T-cell (primary cell): ENCODE measurements around the gene MANEA. TPM values are rescaled to one million over a fixed set of nuclear protein-coding genes. Genes with fewer than 3 reads are reported as not detected.

Experiments used
- ATAC-seq, 4 experiments: fragments of 200-7000 bp in 3 of 4; fragments of 150-1000 bp in 1 of 4; cut with Tn5 transposase; replicated peaks in 1 of 4; 1 replicate in 3 of 4; 2 replicates in 1 of 4; pipeline ENCODE4 v1.10.0; 2021; ENCODE audit warnings: moderate library complexity in 3 of 4, mild to moderate bottlenecking in 2 of 4, moderate number of reproducible peaks in 1 of 4
- CTCF ChIA-PET, 2 donors: fragments of 300-600 bp; sonication (Branson Sonifier 250); formaldehyde crosslinking; loops; one replicate each; lab custom pipeline; 2022; ENCODE audit warnings: antibody characterized with exemption in 2 of 2; lab: Charles Lee
- POLR2A ChIA-PET, 2 donors: fragments of 300-600 bp; sonication (Branson Sonifier 250); formaldehyde crosslinking; loops; one replicate each; lab custom pipeline; 2022; ENCODE audit warnings: antibody characterized with exemption in 2 of 2; lab: Charles Lee
- DNase-seq, 35 experiments: peaks; one replicate each; pipeline versions ENCODE4 v3.0.0 to v3.0.0-alpha.2; 2013 to 2023
- H3K27ac ChIP-seq: one replicate; pipeline ENCODE4 v1.5.1; 2013; ENCODE audit warnings: low read length
- H3K27me3 ChIP-seq, 2 experiments: replicated peaks in 1 of 2; 1 replicate in 1 of 2; 2 replicates in 1 of 2; pipeline versions ENCODE4 v1.6.1 to v1.7.0; 2013; ENCODE audit warnings: low read length in 1 of 2, mixed read lengths in 1 of 2; ENCODE audit not compliant: control insufficient read depth in 2 of 2, insufficient read depth in 2 of 2; ENCODE audit errors: extremely low read depth in 1 of 2
- H3K36me3 ChIP-seq, 2 donors: 1 replicate in 1 of 2; 2 replicates in 1 of 2; pipeline versions ENCODE4 v1.6.1 to v1.7.0; 2013; ENCODE audit warnings: low read length in 1 of 2; ENCODE audit not compliant: control insufficient read depth in 2 of 2, insufficient read depth in 1 of 2; ENCODE audit errors: extremely low read depth in 1 of 2
- H3K4me1 ChIP-seq, 2 experiments: 1 replicate in 1 of 2; 2 replicates in 1 of 2; pipeline versions ENCODE4 v1.6.1 to v1.7.0; 2013; ENCODE audit warnings: low read length in 2 of 2, mixed read lengths in 1 of 2; ENCODE audit not compliant: insufficient read depth in 2 of 2, control insufficient read depth in 1 of 2; ENCODE audit errors: extremely low read depth in 1 of 2
- H3K4me3 ChIP-seq, 2 donors: 1 replicate in 1 of 2; 2 replicates in 1 of 2; pipeline versions ENCODE4 v1.5.1 to v1.7.0; 2013; ENCODE audit warnings: mild to moderate bottlenecking in 2 of 2, low read length in 1 of 2, moderate library complexity in 1 of 2; ENCODE audit not compliant: control insufficient read depth in 1 of 2; ENCODE audit errors: extremely low read depth in 1 of 2
- H3K9me3 ChIP-seq: 2 replicates; pipeline ENCODE4 v1.7.0; 2013
- H3K27ac Mint-ChIP-seq, 2 donors: one replicate each; pipeline ENCODE4 v1.8.0; 2020 to 2021; ENCODE audit warnings: mild to moderate bottlenecking in 2 of 2, mixed read lengths in 2 of 2
- H3K27me3 Mint-ChIP-seq, 2 donors: one replicate each; pipeline ENCODE4 v1.8.0; 2021 to 2022; ENCODE audit warnings: mixed read lengths in 2 of 2
- H3K36me3 Mint-ChIP-seq: one replicate; pipeline ENCODE4 v1.8.0; 2021; ENCODE audit warnings: mixed read lengths
- H3K4me1 Mint-ChIP-seq, 3 donors: one replicate each; pipeline ENCODE4 v1.8.0; 2020 to 2022; ENCODE audit warnings: mixed read lengths in 3 of 3, mild to moderate bottlenecking in 1 of 3
- H3K4me3 Mint-ChIP-seq, 3 donors: one replicate each; pipeline ENCODE4 v1.8.0; 2020 to 2022; ENCODE audit warnings: mild to moderate bottlenecking in 3 of 3, mixed read lengths in 3 of 3, moderate library complexity in 3 of 3
- H3K9me3 Mint-ChIP-seq, 3 donors: one replicate each; pipeline ENCODE4 v1.8.0; 2020 to 2022; ENCODE audit warnings: mixed read lengths in 3 of 3
- WGBS: methylation state at CpG from one replicate; pipeline ENCODE4 v1.1.5; 2013; ENCODE audit warnings: missing lambda C conversion rate; ENCODE audit not compliant: insufficient coverage; 5-methylcytosine and 5-hydroxymethylcytosine counted together
- total RNA-seq, 35 experiments: library from RNA in 6 of 35; stranded (reverse) in 6 of 35; fragments of 120-200 nt in 1 of 35; gene quantifications; one replicate each; pipeline versions ENCODE4 v1.2.1 to v1.2.4 and lab custom pipeline; 2013 to 2026

Gene MANEA
- total RNA-seq, 5 donors from 2014 or later (not counting 1 experiment from before 2014, with no cell fraction given), result 6.1 to 12.7 (median 8.9) TPM

DNA sequence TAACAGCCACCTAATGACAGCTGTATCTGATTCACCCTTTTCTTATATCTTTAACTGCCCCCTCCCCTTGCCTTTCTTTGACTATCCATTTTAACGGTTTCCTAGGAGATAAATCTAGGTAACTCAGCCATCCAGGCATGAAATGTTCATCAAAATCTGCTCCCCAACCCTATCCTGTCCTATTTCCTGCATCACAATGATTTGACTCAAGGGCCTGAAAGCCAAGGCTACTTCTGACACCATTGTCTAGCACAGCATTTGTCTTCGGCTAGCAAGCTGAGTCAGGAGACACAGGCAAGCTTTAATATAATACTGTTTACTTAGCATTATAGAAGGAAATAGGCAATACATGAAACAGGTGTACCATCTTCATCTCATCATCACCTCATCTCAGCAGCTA, 31.6 kb upstream of the MANEA start:
- H3K36me3 Mint-ChIP-seq, result no peaks in the 10 kb centered on the region
- H3K27me3 ChIP-seq, result no peaks in the 10 kb centered on the region
- DNase-seq, result no peak
- no peak overlapping the region for H3K4me3 Mint-ChIP-seq
- no peaks in the 10 kb centered on the region for H3K9me3 Mint-ChIP-seq
- no peaks in the 10 kb centered on the region for H3K9me3 ChIP-seq
- H3K4me1 ChIP-seq, result no peaks in the 10 kb centered on the region
- no peaks in the 10 kb centered on the region for H3K36me3 ChIP-seq
- no peaks in the 10 kb centered on the region for H3K4me1 Mint-ChIP-seq
- no peak for ATAC-seq
- no peak overlapping the region for H3K27ac ChIP-seq
- no peak overlapping the region for H3K4me3 ChIP-seq
- ChIA-PET POLR2A (no interaction called here), CTCF (no interaction called here)
- WGBS, result 58% methylated on average over 1 of the region's 2 CpGs
- H3K27ac Mint-ChIP-seq, result no peak overlapping the region
- peaks cover 2 to 7% of the 10 kb centered on the region in 2 donors for H3K27me3 Mint-ChIP-seq

DNA sequence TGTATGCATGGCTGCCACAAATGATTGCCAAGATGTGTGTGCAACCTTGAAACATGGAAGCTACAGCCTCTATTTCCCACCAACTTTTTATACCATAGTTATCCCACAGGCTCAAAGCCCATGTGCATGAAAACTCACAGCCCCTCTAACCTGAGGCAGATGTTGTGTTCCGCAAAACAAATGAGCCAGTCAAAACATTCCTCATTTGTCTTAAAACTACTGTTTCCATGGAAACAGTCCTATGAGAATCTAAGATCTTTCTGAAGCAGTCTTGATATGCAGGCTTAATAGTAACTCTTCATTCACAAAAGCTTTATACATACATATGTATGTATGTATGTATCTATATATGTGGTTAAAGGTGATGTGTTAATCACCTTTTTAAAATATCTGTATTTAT, 31.2 kb upstream of the MANEA start:
- Histone ChIP-seq H3K9me3 (no peaks in the 10 kb centered on the region), H3K4me1 (no peaks in the 10 kb centered on the region), H3K27ac (no peak overlapping the region), H3K27me3 (no peaks in the 10 kb centered on the region), H3K4me3 (no peak overlapping the region), H3K36me3 (no peaks in the 10 kb centered on the region)
- Mint-ChIP-seq H3K36me3 (no peaks in the 10 kb centered on the region), H3K4me3 (no peak overlapping the region), H3K27ac (no peak overlapping the region), H3K9me3 (no peaks in the 10 kb centered on the region), H3K27me3 (peaks cover 2 to 7% of the 10 kb centered on the region in 2 donors), H3K4me1 (no peaks in the 10 kb centered on the region)
- ChIA-PET CTCF (no interaction called here), POLR2A (no interaction called here)
- DNase-seq (no peak), ATAC-seq (no peak)
- WGBS, result 83% methylated on average over 1 of the region's 1 CpG

DNA sequence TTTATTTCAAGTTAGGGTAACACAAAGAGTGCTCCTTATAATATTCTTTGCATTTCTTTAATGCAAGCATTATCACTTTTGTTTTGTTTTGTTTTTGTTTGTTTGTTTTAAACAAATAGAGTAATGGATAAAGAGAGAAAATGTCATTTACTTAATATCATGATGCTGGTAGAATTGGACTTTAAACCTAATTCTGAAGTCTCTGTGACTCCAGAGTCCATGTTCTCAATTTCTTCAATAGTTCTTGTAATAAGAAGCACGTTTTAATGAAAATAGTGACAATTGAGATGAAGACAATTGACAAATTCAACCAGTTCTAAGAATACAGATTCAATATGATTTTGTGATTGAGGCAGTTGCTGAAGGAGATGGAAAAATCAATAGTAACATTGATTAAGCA, 30.3 kb upstream of the MANEA start:
- Mint-ChIP-seq H3K36me3 (no peaks in the 10 kb centered on the region), H3K27me3 (peaks cover 0 to 7% of the 10 kb centered on the region in 2 donors), H3K4me1 (no peaks in the 10 kb centered on the region), H3K4me3 (no peak overlapping the region), H3K27ac (no peak overlapping the region), H3K9me3 (no peaks in the 10 kb centered on the region)
- no peak for ATAC-seq
- no peaks in the 10 kb centered on the region for H3K9me3 ChIP-seq
- no peaks in the 10 kb centered on the region for H3K36me3 ChIP-seq
- ChIA-PET POLR2A (no interaction called here), CTCF (no interaction called here)
- no peak overlapping the region for H3K4me3 ChIP-seq
- DNase-seq, result no peak
- no peaks in the 10 kb centered on the region for H3K27me3 ChIP-seq
- no peaks in the 10 kb centered on the region for H3K4me1 ChIP-seq
- no CpG with 5 or more reads among the region's 1 CpG for WGBS
- H3K27ac ChIP-seq, result no peak overlapping the region

DNA sequence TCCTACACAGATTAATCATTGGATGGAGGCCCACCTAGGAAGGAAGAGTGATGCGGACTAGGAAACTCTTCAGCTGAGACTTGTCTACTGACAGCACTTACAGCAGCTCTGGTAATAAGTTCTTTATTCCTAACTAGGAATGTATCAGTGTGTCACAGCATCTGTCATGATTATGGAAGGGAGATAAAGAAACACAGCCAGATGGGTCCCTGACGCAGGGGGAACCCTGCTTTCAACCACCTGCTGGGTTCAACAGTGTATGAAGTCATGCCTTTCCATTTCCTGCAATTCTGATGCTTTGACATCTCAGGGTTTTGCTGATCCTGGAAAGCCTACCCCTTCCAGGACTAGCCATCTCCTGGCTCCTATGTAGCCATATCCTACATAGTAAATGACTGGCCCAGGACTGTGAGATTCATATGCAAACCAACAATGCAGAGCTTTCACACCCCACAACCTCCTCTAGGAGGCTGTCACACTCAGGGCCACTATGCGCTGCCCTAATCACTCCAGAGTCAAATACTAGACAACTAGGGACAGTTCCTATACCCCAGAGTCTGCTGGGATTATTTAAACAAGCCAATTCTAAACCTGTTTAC, 29.0 kb upstream of the MANEA start:
- H3K4me1 ChIP-seq, result no peaks in the 10 kb centered on the region
- H3K27me3 ChIP-seq, result no peaks in the 10 kb centered on the region
- ChIA-PET POLR2A (no interaction called here), CTCF (no interaction called here)
- H3K27ac Mint-ChIP-seq, result no peak overlapping the region
- H3K4me3 ChIP-seq, result no peak overlapping the region
- no CpG with 5 or more reads among the region's 3 CpGs for WGBS
- H3K9me3 Mint-ChIP-seq, result peaks cover 0 to 3% (median 3%) of the 10 kb centered on the region in 3 donors
- H3K4me1 Mint-ChIP-seq, result no peaks in the 10 kb centered on the region
- no peak overlapping the region for H3K4me3 Mint-ChIP-seq
- no peak overlapping the region for H3K27ac ChIP-seq
- H3K36me3 ChIP-seq, result no peaks in the 10 kb centered on the region
- peaks cover 3 to 7% of the 10 kb centered on the region in 2 donors for H3K27me3 Mint-ChIP-seq
- no peaks in the 10 kb centered on the region for H3K9me3 ChIP-seq
- DNase-seq, result no peak
- no peaks in the 10 kb centered on the region for H3K36me3 Mint-ChIP-seq
- no peak for ATAC-seq

DNA sequence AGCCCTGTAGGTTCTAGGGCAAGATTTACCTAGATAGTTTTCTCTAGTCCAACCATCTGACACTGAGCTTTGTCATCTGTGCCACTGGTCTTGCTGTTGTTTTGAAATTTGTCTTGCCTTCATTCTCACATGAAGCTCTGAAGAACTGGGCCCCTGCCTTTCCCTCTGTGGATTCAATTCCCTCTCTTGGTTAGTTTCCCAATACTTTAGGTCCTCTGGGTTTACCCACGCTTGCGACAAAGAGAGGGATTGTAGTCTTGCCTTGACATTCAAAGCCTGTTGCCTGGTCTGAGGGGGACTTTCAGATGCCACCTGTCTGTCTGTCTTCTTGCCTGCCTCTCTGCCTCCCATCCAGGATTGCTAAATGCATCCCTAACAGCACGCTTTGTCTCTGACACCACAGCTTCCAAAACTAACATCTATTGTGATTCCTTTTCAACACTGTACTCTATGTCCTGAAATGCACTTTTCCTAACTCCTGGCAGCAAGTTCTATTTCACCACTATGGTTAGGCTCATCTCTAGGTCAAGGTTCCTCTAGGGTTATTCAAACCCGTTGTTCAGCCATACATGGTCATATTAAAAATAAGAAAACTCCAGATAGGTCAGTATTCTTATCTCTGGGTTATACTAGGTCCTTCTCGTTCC, 25.5 kb upstream of the MANEA start:
- no peaks in the 10 kb centered on the region for H3K4me1 ChIP-seq
- Mint-ChIP-seq H3K4me3 (no peak overlapping the region), H3K27me3 (peaks cover 3 to 4% of the 10 kb centered on the region in 2 donors), H3K9me3 (peaks cover 3 to 29% (median 9%) of the 10 kb centered on the region in 3 donors), H3K27ac (no peak overlapping the region), H3K4me1 (no peaks in the 10 kb centered on the region), H3K36me3 (peaks cover 18% of the 10 kb centered on the region)
- no peak overlapping the region for H3K4me3 ChIP-seq
- WGBS, result 87% methylated on average over 3 of the region's 5 CpGs
- no peaks in the 10 kb centered on the region for H3K9me3 ChIP-seq
- H3K36me3 ChIP-seq, result no peaks in the 10 kb centered on the region
- CTCF ChIA-PET, result interaction anchor here in 1 of 2 donors (0.6 kb wide), 1 partner anchor 1298 kb away, joined by 3 read pairs; no protein-coding TSS in a partner anchor
- no peaks in the 10 kb centered on the region for H3K27me3 ChIP-seq
- ATAC-seq (no peak), DNase-seq (no peak)
- no peak overlapping the region for H3K27ac ChIP-seq
- POLR2A ChIA-PET, result no interaction called here

DNA sequence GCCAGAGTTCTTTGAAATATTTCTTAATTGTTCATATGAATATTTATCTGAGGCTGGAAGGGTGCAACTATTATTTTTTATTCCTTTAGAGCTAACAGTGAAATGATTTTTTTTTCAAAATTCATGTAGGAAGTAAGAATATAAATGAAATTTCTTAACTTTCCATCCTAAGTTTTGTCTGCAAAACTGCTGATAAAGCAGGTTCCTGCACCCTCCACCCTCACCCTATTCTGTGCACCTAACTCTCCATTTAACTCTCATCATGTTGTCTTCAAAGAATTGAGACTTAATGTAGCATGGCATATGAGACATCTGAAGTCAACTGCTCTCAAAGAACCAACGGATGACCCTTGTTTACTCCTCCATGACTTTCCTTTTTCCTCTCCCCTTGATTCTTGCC, 23.5 kb upstream of the MANEA start:
- Histone ChIP-seq H3K36me3 (no peaks in the 10 kb centered on the region), H3K4me3 (no peak overlapping the region), H3K4me1 (no peaks in the 10 kb centered on the region), H3K27ac (no peak overlapping the region), H3K9me3 (no peaks in the 10 kb centered on the region), H3K27me3 (no peaks in the 10 kb centered on the region)
- H3K9me3 Mint-ChIP-seq, result peaks cover 3 to 30% (median 9%) of the 10 kb centered on the region in 3 donors
- ChIA-PET CTCF (no interaction called here), POLR2A (no interaction called here)
- 100% methylated on average over 1 of the region's 1 CpG for WGBS
- H3K27ac Mint-ChIP-seq, result no peak overlapping the region
- H3K27me3 Mint-ChIP-seq, result peaks cover 3 to 4% of the 10 kb centered on the region in 2 donors
- ATAC-seq (no peak), DNase-seq (no peak)
- no peak overlapping the region for H3K4me3 Mint-ChIP-seq
- H3K36me3 Mint-ChIP-seq, result peaks cover 27% of the 10 kb centered on the region
- no peaks in the 10 kb centered on the region for H3K4me1 Mint-ChIP-seq
